ACC112 (cell line): Measurements from ENCODE around the gene ENAH.

Experiments used
- H2AFZ ChIP-seq: fragments of 200-600 bp; sonication (generic); one replicate; pipeline ENCODE4 v1.6.0; 2017; ENCODE audit warnings: antibody characterized with exemption, low read length; ENCODE audit not compliant: unreplicated experiment
- H3K27ac ChIP-seq: fragments of 200-600 bp; sonication (generic); 2 replicates; pipeline ENCODE4 v1.5.1; 2014; ENCODE audit warnings: low read depth, mild to moderate bottlenecking, antibody characterized with exemption, low read length, moderate library complexity
- H3K27me3 ChIP-seq: fragments of 200-600 bp; sonication (generic); 2 replicates; pipeline ENCODE4 v1.6.1; 2014; ENCODE audit warnings: mild to moderate bottlenecking, antibody characterized with exemption, low read length, moderate library complexity, mixed read lengths; ENCODE audit not compliant: insufficient read depth
- H3K36me3 ChIP-seq: fragments of 200-600 bp; sonication (generic); 2 replicates; pipeline ENCODE4 v1.6.1; 2016; ENCODE audit warnings: mild to moderate bottlenecking, antibody characterized with exemption, low read length, moderate library complexity, mixed read lengths; ENCODE audit not compliant: insufficient read depth
- H3K4me1 ChIP-seq: fragments of 200-600 bp; sonication (generic); one replicate; pipeline ENCODE4 v1.6.1; 2016; ENCODE audit warnings: low read length, mixed read lengths; ENCODE audit not compliant: insufficient read depth, unreplicated experiment, control insufficient read depth
- H3K4me3 ChIP-seq: fragments of 200-600 bp; sonication (generic); 2 replicates; pipeline ENCODE4 v1.5.1; 2014; ENCODE audit warnings: mild to moderate bottlenecking, low read depth, low read length
- H3K79me2 ChIP-seq: fragments of 200-600 bp; sonication (generic); one replicate; pipeline ENCODE4 v1.6.0; 2016; ENCODE audit warnings: low read length; ENCODE audit not compliant: control insufficient read depth, unreplicated experiment, insufficient read depth

The ENAH gene

GRCh38 chr1:225561675-225562074 is 91.2 kb downstream of the ENAH start:
- no peaks in the 10 kb centered on the region for H3K27me3 ChIP-seq
- peaks cover 32% of the 10 kb centered on the region for H3K36me3 ChIP-seq
- H3K4me3 ChIP-seq = no peak overlapping the region
- H3K79me2 ChIP-seq = peaks cover 21% of the 10 kb centered on the region
- no peak overlapping the region for H2AFZ ChIP-seq
- peaks cover 12% of the 10 kb centered on the region for H3K4me1 ChIP-seq
- no peak overlapping the region for H3K27ac ChIP-seq

- Histone ChIP-seq H3K27ac (no peak overlapping the region), H2AFZ (no peak overlapping the region), H3K4me3 (no peak overlapping the region), H3K4me1 (no peaks in the 10 kb centered on the region), H3K79me2 (peaks cover 20% of the 10 kb centered on the region), H3K27me3 (no peaks in the 10 kb centered on the region), H3K36me3 (peaks cover 35% of the 10 kb centered on the region)
Observed at GRCh38 chr1:225559902-225560301, 93.0 kb downstream of the ENAH start.

GRCh38 chr1:225559326-225559725 is 93.6 kb downstream of the ENAH start:
- H3K79me2 ChIP-seq = peaks cover 20% of the 10 kb centered on the region
- no peak overlapping the region for H3K27ac ChIP-seq
- no peak overlapping the region for H2AFZ ChIP-seq
- H3K36me3 ChIP-seq = peaks cover 35% of the 10 kb centered on the region
- no peak overlapping the region for H3K4me3 ChIP-seq
- no peaks in the 10 kb centered on the region for H3K27me3 ChIP-seq
- H3K4me1 ChIP-seq = no peaks in the 10 kb centered on the region

- H3K4me1 ChIP-seq = no peaks in the 10 kb centered on the region
- peaks cover 33% of the 10 kb centered on the region for H3K36me3 ChIP-seq
- no peak overlapping the region for H3K27ac ChIP-seq
- no peaks in the 10 kb centered on the region for H3K27me3 ChIP-seq
- no peak overlapping the region for H3K4me3 ChIP-seq
- no peak overlapping the region for H2AFZ ChIP-seq
- H3K79me2 ChIP-seq = peaks cover 17% of the 10 kb centered on the region
Observed at GRCh38 chr1:225556694-225557093, 96.2 kb downstream of the ENAH start.

- Histone ChIP-seq H2AFZ (no peak overlapping the region), H3K27me3 (no peaks in the 10 kb centered on the region), H3K4me3 (no peak overlapping the region), H3K79me2 (peaks cover 15% of the 10 kb centered on the region), H3K4me1 (no peaks in the 10 kb centered on the region), H3K27ac (no peak overlapping the region), H3K36me3 (peaks cover 31% of the 10 kb centered on the region)
Observed at GRCh38 chr1:225555821-225556220, 97.1 kb downstream of the ENAH start.

- Histone ChIP-seq H3K4me1 (no peaks in the 10 kb centered on the region), H3K27ac (no peak overlapping the region), H3K36me3 (peaks cover 18% of the 10 kb centered on the region), H3K27me3 (no peaks in the 10 kb centered on the region), H3K79me2 (peaks cover 19% of the 10 kb centered on the region), H2AFZ (no peak overlapping the region), H3K4me3 (no peak overlapping the region)
Observed at GRCh38 chr1:225554216-225554812, 98.6 kb downstream of the ENAH start.

- Histone ChIP-seq H3K27ac (no peak overlapping the region), H3K79me2 (peaks cover 23% of the 10 kb centered on the region), H3K36me3 (no peaks in the 10 kb centered on the region; the same call in 1 of the 2 replicates)
Observed at GRCh38 chr1:225549821-225550220, 103.1 kb downstream of the ENAH start.

GRCh38 chr1:225548140-225548857 is 104.6 kb downstream of the ENAH start:
- Histone ChIP-seq H3K4me1 (no peaks in the 10 kb centered on the region), H3K4me3 (no peak overlapping the region), H3K27me3 (no peaks in the 10 kb centered on the region), H2AFZ (no peak overlapping the region), H3K27ac (no peak overlapping the region), H3K79me2 (peaks cover 31% of the 10 kb centered on the region), H3K36me3 (no peaks in the 10 kb centered on the region; the same call in 1 of the 2 replicates)

More at GRCh38 chr1:225549821-225550220, 103.1 kb downstream of the ENAH start:
- Histone ChIP-seq H3K4me3 (no peak overlapping the region), H3K4me1 (no peaks in the 10 kb centered on the region), H3K27me3 (no peaks in the 10 kb centered on the region), H2AFZ (no peak overlapping the region)

GRCh38 chr1:225545649-225546048 is 107.3 kb downstream of the ENAH start:
- H2AFZ ChIP-seq = no peak overlapping the region
- H3K27ac ChIP-seq = no peak overlapping the region
- no peaks in the 10 kb centered on the region; the same call in 1 of the 2 replicates for H3K36me3 ChIP-seq
- no peak overlapping the region for H3K4me3 ChIP-seq
- H3K27me3 ChIP-seq = no peaks in the 10 kb centered on the region
- no peaks in the 10 kb centered on the region for H3K4me1 ChIP-seq
- peaks cover 44% of the 10 kb centered on the region for H3K79me2 ChIP-seq

- Histone ChIP-seq H3K79me2 (peaks cover 45% of the 10 kb centered on the region), H3K27ac (no peak overlapping the region), H3K27me3 (no peaks in the 10 kb centered on the region), H3K4me1 (peaks cover 3% of the 10 kb centered on the region), H3K4me3 (no peak overlapping the region), H2AFZ (no peak overlapping the region), H3K36me3 (no peaks in the 10 kb centered on the region; the same call in 1 of the 2 replicates)
Observed at GRCh38 chr1:225544924-225545323, 108.0 kb downstream of the ENAH start.

GRCh38 chr1:225544263-225544662 is 108.7 kb downstream of the ENAH start:
- Histone ChIP-seq H3K36me3 (no peaks in the 10 kb centered on the region; the same call in 1 of the 2 replicates), H3K79me2 (peaks cover 44% of the 10 kb centered on the region), H2AFZ (no peak overlapping the region), H3K27me3 (no peaks in the 10 kb centered on the region), H3K4me1 (peaks cover 7% of the 10 kb centered on the region), H3K4me3 (no peak overlapping the region), H3K27ac (no peak overlapping the region)
